ENCODE data around the gene NBAS. TPM values are rescaled to one million over a fixed set of nuclear protein-coding genes. Genes with fewer than 3 reads are reported as not detected.

The NBAS gene
- total RNA-seq, 1 donor from 2014 or later, result 57.6 TPM

GRCh38 chr2:15429032-15429431 is 132.1 kb downstream of the NBAS start:
- no peak for FAIRE-seq
- H3K27me3 ChIP-seq (ENCODE audit: insufficient read depth, low read length), result no peaks in the 10 kb centered on the region
- no peaks in the 10 kb centered on the region for H3K36me3 Mint-ChIP-seq (ENCODE audit: low read depth, unreplicated experiment)
- H3K4me1 Mint-ChIP-seq (ENCODE audit: low read depth, unreplicated experiment), result peaks cover 10% of the 10 kb centered on the region
- no peaks in the 10 kb centered on the region for H3K36me3 ChIP-seq (ENCODE audit: insufficient read depth, low read length)
- H3K27me3 Mint-ChIP-seq (ENCODE audit: low read depth, unreplicated experiment), result no peaks in the 10 kb centered on the region
- TF ChIP-seq, protein P1, sequence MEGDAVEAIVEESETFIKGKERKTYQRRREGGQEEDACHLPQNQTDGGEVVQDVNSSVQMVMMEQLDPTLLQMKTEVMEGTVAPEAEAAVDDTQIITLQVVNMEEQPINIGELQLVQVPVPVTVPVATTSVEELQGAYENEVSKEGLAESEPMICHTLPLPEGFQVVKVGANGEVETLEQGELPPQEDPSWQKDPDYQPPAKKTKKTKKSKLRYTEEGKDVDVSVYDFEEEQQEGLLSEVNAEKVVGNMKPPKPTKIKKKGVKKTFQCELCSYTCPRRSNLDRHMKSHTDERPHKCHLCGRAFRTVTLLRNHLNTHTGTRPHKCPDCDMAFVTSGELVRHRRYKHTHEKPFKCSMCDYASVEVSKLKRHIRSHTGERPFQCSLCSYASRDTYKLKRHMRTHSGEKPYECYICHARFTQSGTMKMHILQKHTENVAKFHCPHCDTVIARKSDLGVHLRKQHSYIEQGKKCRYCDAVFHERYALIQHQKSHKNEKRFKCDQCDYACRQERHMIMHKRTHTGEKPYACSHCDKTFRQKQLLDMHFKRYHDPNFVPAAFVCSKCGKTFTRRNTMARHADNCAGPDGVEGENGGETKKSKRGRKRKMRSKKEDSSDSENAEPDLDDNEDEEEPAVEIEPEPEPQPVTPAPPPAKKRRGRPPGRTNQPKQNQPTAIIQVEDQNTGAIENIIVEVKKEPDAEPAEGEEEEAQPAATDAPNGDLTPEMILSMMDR (IDR thresholded peaks at IDR 0.05; ENCODE audit: insufficient read depth, low read depth, low read length), result no peak
- no peak for TF ChIP-seq EZH2 (IDR thresholded peaks at IDR 0.05; ENCODE audit: insufficient read depth, low read length)
- no peaks in the 10 kb centered on the region for H3K4me1 ChIP-seq (ENCODE audit: insufficient read depth, low read length)
- no peak for DNase-seq (ENCODE audit: low read depth)
- H3K4me3 Mint-ChIP-seq (ENCODE audit: unreplicated experiment), result no peak overlapping the region
- no peak overlapping the region for H3K27ac Mint-ChIP-seq (ENCODE audit: unreplicated experiment)
- no peaks in the 10 kb centered on the region for H3K79me2 ChIP-seq (ENCODE audit: insufficient read depth, low read length)
- H3K9ac ChIP-seq (ENCODE audit: low read length), result no peak overlapping the region
- H2AFZ ChIP-seq (ENCODE audit: low read depth, low read length), result no peak overlapping the region
- H3K9me3 Mint-ChIP-seq (ENCODE audit: unreplicated experiment), result no peaks in the 10 kb centered on the region
- no peak overlapping the region for H3K4me3 ChIP-seq (ENCODE audit: insufficient read depth, low read depth, low read length)
- H4K20me1 ChIP-seq (ENCODE audit: insufficient read depth, low read length), result no peaks in the 10 kb centered on the region
- H3K9me3 ChIP-seq (ENCODE audit: insufficient read depth, low read depth, low read length), result no peaks in the 10 kb centered on the region
- H3K27ac ChIP-seq (ENCODE audit: low read depth, low read length), result no peak overlapping the region
- no peak overlapping the region for H3K4me2 ChIP-seq (ENCODE audit: low read length)

- Histone ChIP-seq H3K4me2 (ENCODE audit: low read length) (no peak overlapping the region), H3K36me3 (ENCODE audit: insufficient read depth, low read length) (no peaks in the 10 kb centered on the region), H3K4me1 (ENCODE audit: insufficient read depth, low read length) (no peaks in the 10 kb centered on the region), H3K4me3 (ENCODE audit: insufficient read depth, low read depth, low read length) (no peak overlapping the region), H3K79me2 (ENCODE audit: insufficient read depth, low read length) (no peaks in the 10 kb centered on the region), H3K27ac (ENCODE audit: low read depth, low read length) (no peak overlapping the region), H3K9ac (ENCODE audit: low read length) (no peak overlapping the region), H2AFZ (ENCODE audit: low read depth, low read length) (no peak overlapping the region), H3K9me3 (ENCODE audit: insufficient read depth, low read depth, low read length) (no peaks in the 10 kb centered on the region), H4K20me1 (ENCODE audit: insufficient read depth, low read length) (no peaks in the 10 kb centered on the region), H3K27me3 (ENCODE audit: insufficient read depth, low read length) (no peaks in the 10 kb centered on the region)
- Mint-ChIP-seq H3K27me3 (ENCODE audit: low read depth, unreplicated experiment) (no peaks in the 10 kb centered on the region), H3K27ac (ENCODE audit: unreplicated experiment) (no peak overlapping the region), H3K36me3 (ENCODE audit: low read depth, unreplicated experiment) (peaks cover 3% of the 10 kb centered on the region), H3K4me3 (ENCODE audit: unreplicated experiment) (no peak overlapping the region), H3K9me3 (ENCODE audit: unreplicated experiment) (no peaks in the 10 kb centered on the region), H3K4me1 (ENCODE audit: low read depth, unreplicated experiment) (peaks cover 10% of the 10 kb centered on the region)
- FAIRE-seq, result no peak
- DNase-seq (ENCODE audit: low read depth), result no peak
- TF ChIP-seq, protein P1 (IDR thresholded peaks at IDR 0.05; ENCODE audit: insufficient read depth, low read depth, low read length), result no peak
- TF ChIP-seq EZH2 (IDR thresholded peaks at IDR 0.05; ENCODE audit: insufficient read depth, low read length), result no peak
Measured at GRCh38 chr2:15427987-15428386, 133.1 kb downstream of the NBAS start.

GRCh38 chr2:15426606-15427005 is 134.5 kb downstream of the NBAS start:
- TF ChIP-seq, protein P1 (IDR thresholded peaks at IDR 0.05; ENCODE audit: insufficient read depth, low read depth, low read length), result no peak
- peaks cover 10% of the 10 kb centered on the region for H3K4me1 Mint-ChIP-seq (ENCODE audit: low read depth, unreplicated experiment)
- Histone ChIP-seq H3K27me3 (ENCODE audit: insufficient read depth, low read length) (no peaks in the 10 kb centered on the region), H3K4me2 (ENCODE audit: low read length) (no peak overlapping the region), H3K27ac (ENCODE audit: low read depth, low read length) (no peak overlapping the region), H2AFZ (ENCODE audit: low read depth, low read length) (no peak overlapping the region), H3K9me3 (ENCODE audit: insufficient read depth, low read depth, low read length) (no peaks in the 10 kb centered on the region), H3K4me3 (ENCODE audit: insufficient read depth, low read depth, low read length) (no peak overlapping the region), H3K9ac (ENCODE audit: low read length) (no peak overlapping the region), H3K79me2 (ENCODE audit: insufficient read depth, low read length) (no peaks in the 10 kb centered on the region), H3K4me1 (ENCODE audit: insufficient read depth, low read length) (no peaks in the 10 kb centered on the region), H3K36me3 (ENCODE audit: insufficient read depth, low read length) (no peaks in the 10 kb centered on the region), H4K20me1 (ENCODE audit: insufficient read depth, low read length) (no peaks in the 10 kb centered on the region)
- peaks cover 3% of the 10 kb centered on the region for H3K36me3 Mint-ChIP-seq (ENCODE audit: low read depth, unreplicated experiment)
- no peaks in the 10 kb centered on the region for H3K27me3 Mint-ChIP-seq (ENCODE audit: low read depth, unreplicated experiment)
- DNase-seq (ENCODE audit: low read depth) (no peak), FAIRE-seq (no peak)
- no peak overlapping the region for H3K27ac Mint-ChIP-seq (ENCODE audit: unreplicated experiment)
- H3K4me3 Mint-ChIP-seq (ENCODE audit: unreplicated experiment), result no peak overlapping the region
- H3K9me3 Mint-ChIP-seq (ENCODE audit: unreplicated experiment), result no peaks in the 10 kb centered on the region

All from astrocyte (in vitro differentiated cells and primary cell).